Diencephalon (tissue), 1 donor: Measurements from ENCODE around the gene CRIP3. TPM values are rescaled to one million over a fixed set of nuclear protein-coding genes. Genes with fewer than 3 reads are reported as not detected.

Experiments used
- small RNA-seq: library from RNA; depleted of rRNA; stranded (forward); fragments of <200 nt; gene quantifications from one replicate; pipeline ENCODE3, GENCODE V24; 2014
- total RNA-seq: library from RNA; depleted of rRNA; stranded (reverse); fragments of >200 nt; gene quantifications from one replicate; pipeline ENCODE4 v1.2.3, GENCODE V29; 2014

Gene CRIP3
- 6.7 TPM for total RNA-seq

GRCh38 chr6:43308101-43308989 is at the start of gene CRIP3:
CRIP3 (minus strand) TSS chr6:43308826; CDS start chr6:43308792, 34 bp downstream.

GRCh38 chr6:43297644-43298564 is 10.7 kb downstream of the CRIP3 start, which contains the start of gene SLC22A7:
SLC22A7 (plus strand) TSS chr6:43298260; CDS start chr6:43298359, 99 bp downstream.

Small RNAs within 50 kb of the gene (small RNA-seq; reads per million reads assigned to genes)
- not detected for gene RPL12P47

Other genes starting within 250 kb of the CRIP3 start
- 13.6 TPM for gene MRPL2, start 249.4 kb downstream of the CRIP3 start, total RNA-seq
- gene KLC4, start 249.2 kb downstream of the CRIP3 start, total RNA-seq = 24.9 TPM
- gene PTK7, start 232.5 kb downstream of the CRIP3 start, total RNA-seq = 34.8 TPM
- 11.3 TPM for gene SRF, start 137.6 kb downstream of the CRIP3 start, total RNA-seq
- 34.1 TPM for gene CUL9, start 126.6 kb downstream of the CRIP3 start, total RNA-seq
- gene DNPH1, start 79.3 kb downstream of the CRIP3 start, total RNA-seq = 26.1 TPM
- 16.8 TPM for gene TTBK1, start 65.3 kb downstream of the CRIP3 start, total RNA-seq
- 0.23 TPM for gene SLC22A7, start 10.6 kb downstream of the CRIP3 start, total RNA-seq
- gene ZNF318, start 60.8 kb upstream of the CRIP3 start, total RNA-seq = 18.2 TPM
- gene ABCC10, start 118.7 kb upstream of the CRIP3 start, total RNA-seq = 23.8 TPM
- gene DLK2, start 146.7 kb upstream of the CRIP3 start, total RNA-seq = 8.3 TPM
- gene TJAP1, start 168.7 kb upstream of the CRIP3 start, total RNA-seq = 5.1 TPM
- gene LRRC73, start 201.5 kb upstream of the CRIP3 start, total RNA-seq = 5.3 TPM
- gene YIPF3, start 208.1 kb upstream of the CRIP3 start, total RNA-seq = 66.7 TPM
- 25.6 TPM for gene POLR1C, start 208.3 kb upstream of the CRIP3 start, total RNA-seq